Stimulated activated CD4-positive, alpha-beta T cell treated with anti-CD3 and anti-CD28 coated beads, Interleukin-2, amount 100 ng/mL, for 48 hours (primary cell): ENCODE data around the gene GPR34.

Source experiments
- DNase-seq, 2 donors: peaks; one replicate each; pipeline ENCODE4 v3.0.0-alpha.2; 2020

Gene GPR34

DNA sequence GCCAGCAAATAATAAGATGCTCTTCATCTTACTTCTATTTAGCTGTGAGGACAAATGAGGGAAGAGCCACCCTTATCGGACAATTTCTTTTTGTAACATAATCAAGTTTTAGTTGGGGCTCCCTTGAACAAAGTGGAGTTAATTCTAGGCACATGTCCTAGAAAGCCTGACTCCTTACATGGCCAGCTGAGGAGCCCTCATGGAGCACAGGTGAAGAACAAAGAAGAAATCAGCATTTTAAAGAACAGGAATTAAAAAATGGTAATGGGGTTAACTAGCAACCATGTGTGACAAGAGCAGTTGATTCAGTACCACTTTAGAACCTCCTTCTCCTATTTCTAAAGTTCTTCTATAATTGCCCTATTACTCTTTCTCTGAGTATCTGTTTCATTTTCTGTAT, 51.1 kb downstream of the GPR34 start:
- no peak for DNase-seq
